ENCODE measurements around the gene NSG1. TPM values are rescaled to one million over a fixed set of nuclear protein-coding genes. Genes with fewer than 3 reads are reported as not detected.

NSG1 gene
- total RNA-seq, 4 donors from 2014 or later = 0.44 to 6.5 (median 3.6) TPM

DNA sequence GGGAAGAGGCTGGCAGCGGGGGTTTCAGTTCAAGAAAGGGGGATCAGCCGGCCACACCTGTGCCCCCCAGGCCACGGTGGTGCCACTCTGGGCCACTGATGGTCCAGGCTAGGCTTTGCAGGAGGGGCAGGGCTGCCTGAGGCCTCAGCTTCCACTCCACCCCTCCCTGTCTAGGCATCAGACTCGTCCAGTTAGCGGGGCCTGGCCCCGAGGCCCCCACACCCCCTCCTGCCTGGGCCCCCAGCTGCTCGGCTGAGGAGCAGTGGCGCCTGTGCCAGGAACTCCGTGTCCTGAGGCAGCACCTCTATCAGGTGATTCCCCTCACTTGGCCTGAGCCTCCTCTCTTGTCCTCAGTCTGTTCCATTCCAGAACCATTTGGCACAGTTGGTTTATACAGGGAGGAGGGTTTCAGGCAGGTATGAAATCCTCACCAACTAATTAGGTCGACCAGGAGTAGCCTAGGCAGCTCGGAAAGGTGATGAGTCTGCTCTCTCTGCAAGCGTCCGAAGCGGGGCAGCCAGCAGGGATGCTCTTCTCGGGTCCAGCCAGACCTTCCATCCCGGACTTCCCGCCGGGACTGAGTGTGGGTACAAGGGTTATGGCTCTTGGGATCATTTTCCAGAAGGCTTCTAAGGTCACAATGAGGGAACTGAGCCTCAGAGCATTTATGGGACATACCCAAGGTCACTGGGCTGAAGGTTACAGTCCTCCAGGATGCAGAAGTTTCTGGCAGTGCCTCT lies 2.1 kb downstream of the NSG1 start:
- TF ChIP-seq POLR2A (IDR thresholded peaks at IDR 0.05) = no peak
- TF ChIP-seq CTCF (IDR thresholded peaks at IDR 0.05) = no peak
- TF ChIP-seq EP300 (IDR thresholded peaks at IDR 0.05) = no peak

DNA sequence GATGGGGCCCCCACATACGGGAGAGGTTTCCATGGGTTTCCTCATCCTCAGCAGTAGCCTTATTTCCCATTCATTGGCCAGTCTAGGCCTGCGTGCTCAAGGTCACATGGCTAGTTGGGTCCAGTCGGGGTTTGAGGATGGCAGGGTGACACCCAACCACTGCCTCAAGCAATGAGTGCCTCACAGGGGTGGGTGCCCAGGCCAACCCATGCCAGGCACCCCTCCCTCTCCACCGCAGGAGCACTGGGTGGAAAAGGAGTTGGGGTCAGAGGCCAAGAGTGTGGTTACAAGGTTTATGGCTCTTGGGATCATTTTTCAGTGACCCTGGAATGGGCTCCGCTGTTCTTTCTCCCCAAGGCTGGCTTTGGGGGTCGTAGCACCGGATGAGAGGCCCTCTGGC lies 3.1 kb downstream of the NSG1 start:
- TF ChIP-seq CTCF (IDR thresholded peaks at IDR 0.05) (no peak), POLR2A (IDR thresholded peaks at IDR 0.05) (no peak), EP300 (IDR thresholded peaks at IDR 0.05) (no peak)
- Histone ChIP-seq H3K4me3 (no peak overlapping the region), H3K9me3 (no peaks in the 10 kb centered on the region), H3K36me3 (no peaks in the 10 kb centered on the region), H3K4me1 (peaks cover 0 to 34% (median 18%) of the 10 kb centered on the region in 4 donors), H3K27ac (no peak overlapping the region), H3K27me3 (peaks cover 0 to 56% of the 10 kb centered on the region in 2 donors)
- WGBS, 2 donors = 64 to 66% methylated on average over 7 of the region's 7 CpGs
- no peak for DNase-seq (ENCODE audit: low spot score in 2 of 2)

More for the DNA sequence above, 2.1 kb downstream of the NSG1 start:
- Histone ChIP-seq H3K4me3 (no peak overlapping the region), H3K36me3 (no peaks in the 10 kb centered on the region), H3K27me3 (peaks cover 0 to 67% of the 10 kb centered on the region in 2 donors), H3K4me1 (peaks cover 0 to 34% (median 18%) of the 10 kb centered on the region in 4 donors), H3K27ac (no peak overlapping the region), H3K9me3 (no peaks in the 10 kb centered on the region)
- no peak for DNase-seq (ENCODE audit: low spot score in 2 of 2)
- 60 to 69% methylated on average over 15 of the region's 18 CpGs for WGBS, 2 donors

- Histone ChIP-seq H3K36me3 (no peaks in the 10 kb centered on the region), H3K4me1 (peaks cover 0 to 32% (median 18%) of the 10 kb centered on the region in 4 donors), H3K4me3 (no peak overlapping the region), H3K27me3 (peaks cover 0 to 50% of the 10 kb centered on the region in 2 donors), H3K9me3 (no peaks in the 10 kb centered on the region), H3K27ac (no peak overlapping the region)
- no peak for DNase-seq (ENCODE audit: low spot score in 2 of 2)
- TF ChIP-seq EP300 (IDR thresholded peaks at IDR 0.05) (no peak), POLR2A (IDR thresholded peaks at IDR 0.05) (no peak), CTCF (IDR thresholded peaks at IDR 0.05) (no peak)
- 69 to 77% methylated on average over 11 of the region's 11 CpGs for WGBS, 2 donors
These were observed 3.8 kb downstream of the NSG1 start for GRCh38 chr4:4390515-4391240.

DNA sequence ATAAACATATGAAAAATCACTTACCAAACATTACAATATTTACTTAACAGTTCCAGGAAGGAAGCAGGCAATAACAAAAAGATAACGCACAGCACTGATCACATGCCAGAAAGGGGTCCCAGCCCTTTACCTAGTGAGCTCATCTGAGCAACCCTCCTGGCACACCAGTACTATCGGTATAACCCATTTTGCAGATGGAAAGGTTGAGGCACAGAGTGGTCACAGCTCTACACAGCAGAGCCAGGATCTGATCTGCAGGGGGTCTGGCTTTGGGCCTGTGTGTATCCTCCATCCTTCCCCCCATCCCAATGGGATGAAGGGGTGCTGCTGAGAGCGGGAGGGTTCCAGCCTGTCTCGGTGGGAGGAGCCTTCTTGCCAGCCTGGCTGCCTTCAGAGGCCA lies 5.0 kb downstream of the NSG1 start:
- DNase-seq (ENCODE audit: low spot score in 2 of 2) = no peak
- H3K36me3 ChIP-seq = no peaks in the 10 kb centered on the region
- WGBS, 2 donors = 77 to 78% methylated on average over 4 of the region's 4 CpGs

More for the DNA sequence above, 5.0 kb downstream of the NSG1 start:
- H3K4me1 ChIP-seq = peaks cover 0 to 25% (median 10%) of the 10 kb centered on the region in 4 donors
- no peak overlapping the region for H3K4me3 ChIP-seq
- H3K27me3 ChIP-seq = peaks cover 0 to 41% of the 10 kb centered on the region in 2 donors
- H3K27ac ChIP-seq = no peak overlapping the region
- H3K9me3 ChIP-seq = no peaks in the 10 kb centered on the region
- TF ChIP-seq POLR2A (IDR thresholded peaks at IDR 0.05) (no peak), EP300 (IDR thresholded peaks at IDR 0.05) (no peak), CTCF (IDR thresholded peaks at IDR 0.05) (no peak)
